ENCODE measurements around the gene RBBP6.
"Not testable (repeated sequence)": the region's sequence is repeated elsewhere in the genome, so short reads cannot be mapped to it uniquely, and the experiment has no call there.

The RBBP6 gene

DNA sequence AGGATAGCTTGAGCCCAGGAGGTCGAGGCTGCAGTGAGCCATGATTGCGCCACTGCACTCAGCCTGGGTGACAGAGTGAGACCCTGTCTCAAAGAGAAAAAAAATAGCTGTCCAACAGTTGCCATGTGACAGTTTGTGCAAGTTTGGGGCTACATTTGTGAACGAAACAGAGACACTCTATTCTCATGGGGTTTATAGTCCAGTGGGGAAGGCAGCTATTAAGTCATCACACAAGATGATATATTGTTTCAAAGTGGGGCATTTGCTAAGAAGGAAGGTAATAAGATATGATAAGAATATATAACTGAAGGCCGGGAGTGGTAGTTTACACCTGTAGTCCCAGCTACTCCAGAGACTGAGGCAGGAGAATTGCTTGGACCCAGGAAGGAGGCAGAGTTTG is 73.3 kb downstream of the RBBP6 start:
- H3K4me3 ChIP-seq (ENCODE audit: low read depth, low read length) = no peak overlapping the region
- TF ChIP-seq, protein P1, sequence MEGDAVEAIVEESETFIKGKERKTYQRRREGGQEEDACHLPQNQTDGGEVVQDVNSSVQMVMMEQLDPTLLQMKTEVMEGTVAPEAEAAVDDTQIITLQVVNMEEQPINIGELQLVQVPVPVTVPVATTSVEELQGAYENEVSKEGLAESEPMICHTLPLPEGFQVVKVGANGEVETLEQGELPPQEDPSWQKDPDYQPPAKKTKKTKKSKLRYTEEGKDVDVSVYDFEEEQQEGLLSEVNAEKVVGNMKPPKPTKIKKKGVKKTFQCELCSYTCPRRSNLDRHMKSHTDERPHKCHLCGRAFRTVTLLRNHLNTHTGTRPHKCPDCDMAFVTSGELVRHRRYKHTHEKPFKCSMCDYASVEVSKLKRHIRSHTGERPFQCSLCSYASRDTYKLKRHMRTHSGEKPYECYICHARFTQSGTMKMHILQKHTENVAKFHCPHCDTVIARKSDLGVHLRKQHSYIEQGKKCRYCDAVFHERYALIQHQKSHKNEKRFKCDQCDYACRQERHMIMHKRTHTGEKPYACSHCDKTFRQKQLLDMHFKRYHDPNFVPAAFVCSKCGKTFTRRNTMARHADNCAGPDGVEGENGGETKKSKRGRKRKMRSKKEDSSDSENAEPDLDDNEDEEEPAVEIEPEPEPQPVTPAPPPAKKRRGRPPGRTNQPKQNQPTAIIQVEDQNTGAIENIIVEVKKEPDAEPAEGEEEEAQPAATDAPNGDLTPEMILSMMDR (IDR thresholded peaks at IDR 0.05; ENCODE audit: borderline replicate concordance, insufficient read depth, low read depth, low read length) = no peak

DNA sequence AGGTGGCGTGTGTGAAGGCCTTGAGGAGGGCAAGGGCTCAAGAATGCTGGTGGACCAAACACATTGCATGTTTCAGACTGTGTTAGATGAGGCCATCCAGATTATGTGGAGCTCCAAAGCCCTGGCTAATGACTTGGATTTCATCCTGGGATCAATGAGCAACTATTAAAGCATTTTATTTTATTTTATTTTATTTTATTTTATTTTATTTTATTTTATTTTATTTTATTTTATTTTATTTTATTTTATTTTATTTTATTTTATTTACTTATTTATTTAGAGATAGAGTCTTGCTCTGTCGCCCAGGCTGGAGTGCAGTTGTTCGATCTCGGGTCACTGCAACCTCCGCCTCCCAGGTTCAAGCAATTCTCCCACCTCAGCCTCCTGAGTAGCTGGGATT is 73.9 kb downstream of the RBBP6 start:
- not testable (repeated sequence) for H3K4me3 ChIP-seq (ENCODE audit: low read depth, low read length)

DNA sequence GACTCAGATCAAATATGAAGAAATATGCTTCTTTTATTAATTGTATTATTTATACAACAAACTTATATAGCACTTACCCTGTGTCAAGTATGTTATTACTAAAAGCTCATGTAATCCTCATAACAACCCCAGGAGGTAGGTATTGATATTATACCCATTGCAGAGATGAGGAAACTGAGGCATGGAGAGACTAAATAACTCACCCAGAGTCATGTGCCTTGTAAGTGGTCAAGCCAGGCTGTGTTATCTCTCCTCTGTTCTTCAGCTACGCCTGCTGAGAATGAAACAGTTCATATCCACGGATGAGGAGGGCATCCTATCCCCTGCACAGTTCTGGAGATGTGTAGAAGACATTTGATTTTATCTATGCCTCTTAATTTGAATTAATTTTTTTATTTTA is 78.1 kb downstream of the RBBP6 start:
- H3K4me3 ChIP-seq (ENCODE audit: low read depth, low read length) = no peak overlapping the region
- TF ChIP-seq, protein P1 (IDR thresholded peaks at IDR 0.05; ENCODE audit: borderline replicate concordance, insufficient read depth, low read depth, low read length) = no peak

Measured in GM12875 (cell line).